OCI-LY7 (cell line): ENCODE measurements around the gene PDCD6IP. TPM values are rescaled to one million over a fixed set of nuclear protein-coding genes. Genes with fewer than 3 reads are reported as not detected.

ENCODE experiments used
- BruUV-seq: library from RNA; stranded (reverse); fragments of 400-500 nt; replicated peaks from 2 replicates; lab custom pipeline; 2021; lab: Mats Ljungman, UMichigan
- CTCF ChIA-PET: fragments of 300-600 bp; sonication (Branson Sonifier 250); formaldehyde crosslinking; loops from one replicate; lab custom pipeline; 2022; ENCODE audit warnings: antibody characterized with exemption; ENCODE audit not compliant: unreplicated experiment; lab: Charles Lee
- POLR2A ChIA-PET: fragments of 300-600 bp; sonication (Branson Sonifier 250); formaldehyde crosslinking; loops from one replicate; lab custom pipeline; 2022; ENCODE audit warnings: antibody characterized with exemption; lab: Charles Lee
- DNase-seq: peaks from one replicate; pipeline ENCODE4 v3.0.0-alpha.2; 2015; ENCODE audit warnings: low spot score
- H2AFZ ChIP-seq: fragments of 200-600 bp; sonication (generic), shearing (Covaris generic); 2 replicates; pipeline ENCODE4 v1.6.1; 2014; ENCODE audit warnings: mild to moderate bottlenecking, antibody characterized with exemption, low read length, moderate library complexity
- H3K27ac ChIP-seq: fragments of 200-600 bp; sonication (generic); 2 replicates; pipeline ENCODE4 v1.5.1; 2014; ENCODE audit warnings: mixed run types, low read depth, mild to moderate bottlenecking, moderate library complexity, low read length, inconsistent platforms; ENCODE audit not compliant: poor library complexity, severe bottlenecking
- H3K36me3 ChIP-seq: fragments of 200-600 bp; sonication (generic); 2 replicates; pipeline ENCODE4 v1.6.1; 2014; ENCODE audit warnings: mild to moderate bottlenecking, antibody characterized with exemption, low read length, moderate library complexity, mixed read lengths; ENCODE audit not compliant: insufficient read depth
- H3K4me1 ChIP-seq: fragments of 200-600 bp; sonication (generic); 2 replicates; pipeline ENCODE4 v1.5.1; 2014; ENCODE audit warnings: mild to moderate bottlenecking, low read length; ENCODE audit not compliant: insufficient read depth, poor library complexity, severe bottlenecking
- H3K4me2 ChIP-seq: fragments of 200-600 bp; sonication (generic); 2 replicates; pipeline ENCODE4 v1.6.1; 2014; ENCODE audit warnings: mild to moderate bottlenecking, low read length
- H3K4me3 ChIP-seq: fragments of 200-600 bp; sonication (generic); 2 replicates; pipeline ENCODE4 v1.5.1; 2014; ENCODE audit warnings: mild to moderate bottlenecking, low read depth, low read length; ENCODE audit not compliant: poor library complexity, severe bottlenecking
- H3K79me2 ChIP-seq: fragments of 200-600 bp; sonication (generic); 2 replicates; pipeline ENCODE4 v1.6.1; 2016; ENCODE audit warnings: low read depth, mild to moderate bottlenecking, low read length, moderate library complexity, mixed read lengths; ENCODE audit not compliant: insufficient read depth
- H3K9me2 ChIP-seq: fragments of 200-600 bp; sonication (generic); 2 replicates; pipeline ENCODE4 v1.6.1; 2016; ENCODE audit warnings: mild to moderate bottlenecking, low read length, mixed read lengths; ENCODE audit not compliant: insufficient read depth
- H3K9me3 ChIP-seq: fragments of 200-600 bp; sonication (generic); 2 replicates; pipeline ENCODE4 v1.6.1; 2014; ENCODE audit warnings: mild to moderate bottlenecking, mixed run types, low read length, mixed read lengths
- H4K20me1 ChIP-seq: fragments of 200-600 bp; sonication (generic); 2 replicates; pipeline ENCODE4 v1.6.1; 2014; ENCODE audit warnings: mild to moderate bottlenecking, antibody characterized with exemption, low read length, moderate library complexity, mixed read lengths; ENCODE audit not compliant: insufficient read depth
- EZH2phosphoT487 ChIP-seq: fragments of 200-600 bp; sonication (generic); IDR thresholded peaks from 2 replicates; pipeline ENCODE4 v1.6.1; 2018; ENCODE audit warnings: low read depth, borderline replicate concordance, mild to moderate bottlenecking, mixed run types, antibody characterized with exemption, low read length, moderate library complexity, mixed read lengths
- intact Hi-C: fragments of 100-400 bp; cut with micrococcal nuclease; formaldehyde crosslinking; loops from one replicate; pipeline ENCODE4 v1.10.0; 2022; ENCODE audit not compliant: unreplicated experiment
- total RNA-seq, 2 experiments: library from RNA; depleted of rRNA in 1 of 2; stranded (reverse); fragments of >200 nt in 1 of 2; shearing (Covaris generic) in 1 of 2; gene quantifications; 2 replicates each; pipeline ENCODE4 v1.2.3, GENCODE V29; 2014 to 2022
- TF ChIP-seq, protein P1 (sequence below): fragments of 200-600 bp; sonication (generic); conservative IDR thresholded peaks from 2 replicates; pipeline ENCODE4 v1.5.1; 2014; ENCODE audit warnings: mild to moderate bottlenecking, antibody characterized with exemption, low read length, moderate library complexity, mixed read lengths

The PDCD6IP gene
- total RNA-seq, 2 experiments from 2014 or later = 75.5 to 216 TPM

DNA sequence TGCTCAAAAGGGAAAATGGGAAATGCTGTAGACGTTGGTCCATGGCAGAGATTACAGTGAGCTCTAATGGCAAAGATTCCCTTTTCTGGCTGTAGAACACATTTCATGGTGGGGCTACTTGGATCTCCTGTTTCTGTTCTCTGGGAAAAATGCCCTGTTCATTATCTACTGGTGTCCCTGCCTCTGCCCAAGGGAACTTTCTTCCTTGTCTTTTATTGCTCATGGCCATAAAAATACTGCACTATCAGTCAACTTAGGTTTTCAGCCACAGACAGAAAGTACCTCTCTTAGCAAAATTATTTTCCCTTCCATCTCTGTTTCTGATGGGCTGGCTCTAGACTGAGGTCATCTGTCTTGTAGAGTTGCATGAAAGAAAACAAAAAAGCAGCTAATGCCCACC is 98.9 kb downstream of the PDCD6IP start:
- H3K9me3 ChIP-seq = no peaks in the 10 kb centered on the region
- no peak overlapping the region for H3K4me3 ChIP-seq
- H3K4me2 ChIP-seq = no peak overlapping the region
- no peaks in the 10 kb centered on the region for H4K20me1 ChIP-seq
- TF ChIP-seq EZH2phosphoT487 = no peak
- TF ChIP-seq, protein P1, sequence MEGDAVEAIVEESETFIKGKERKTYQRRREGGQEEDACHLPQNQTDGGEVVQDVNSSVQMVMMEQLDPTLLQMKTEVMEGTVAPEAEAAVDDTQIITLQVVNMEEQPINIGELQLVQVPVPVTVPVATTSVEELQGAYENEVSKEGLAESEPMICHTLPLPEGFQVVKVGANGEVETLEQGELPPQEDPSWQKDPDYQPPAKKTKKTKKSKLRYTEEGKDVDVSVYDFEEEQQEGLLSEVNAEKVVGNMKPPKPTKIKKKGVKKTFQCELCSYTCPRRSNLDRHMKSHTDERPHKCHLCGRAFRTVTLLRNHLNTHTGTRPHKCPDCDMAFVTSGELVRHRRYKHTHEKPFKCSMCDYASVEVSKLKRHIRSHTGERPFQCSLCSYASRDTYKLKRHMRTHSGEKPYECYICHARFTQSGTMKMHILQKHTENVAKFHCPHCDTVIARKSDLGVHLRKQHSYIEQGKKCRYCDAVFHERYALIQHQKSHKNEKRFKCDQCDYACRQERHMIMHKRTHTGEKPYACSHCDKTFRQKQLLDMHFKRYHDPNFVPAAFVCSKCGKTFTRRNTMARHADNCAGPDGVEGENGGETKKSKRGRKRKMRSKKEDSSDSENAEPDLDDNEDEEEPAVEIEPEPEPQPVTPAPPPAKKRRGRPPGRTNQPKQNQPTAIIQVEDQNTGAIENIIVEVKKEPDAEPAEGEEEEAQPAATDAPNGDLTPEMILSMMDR = no peak
- no peaks in the 10 kb centered on the region for H3K4me1 ChIP-seq
- no peak overlapping the region for H2AFZ ChIP-seq
- intact Hi-C loops = no loop called here
- no peaks in the 10 kb centered on the region for H3K79me2 ChIP-seq
- ChIA-PET POLR2A (no interaction called here), CTCF (no interaction called here)
- no peaks in the 10 kb centered on the region for H3K9me2 ChIP-seq
- no TSS peak for BruUV-seq
- no peaks in the 10 kb centered on the region for H3K36me3 ChIP-seq
- no peak overlapping the region for H3K27ac ChIP-seq
- DNase-seq = no peak

DNA sequence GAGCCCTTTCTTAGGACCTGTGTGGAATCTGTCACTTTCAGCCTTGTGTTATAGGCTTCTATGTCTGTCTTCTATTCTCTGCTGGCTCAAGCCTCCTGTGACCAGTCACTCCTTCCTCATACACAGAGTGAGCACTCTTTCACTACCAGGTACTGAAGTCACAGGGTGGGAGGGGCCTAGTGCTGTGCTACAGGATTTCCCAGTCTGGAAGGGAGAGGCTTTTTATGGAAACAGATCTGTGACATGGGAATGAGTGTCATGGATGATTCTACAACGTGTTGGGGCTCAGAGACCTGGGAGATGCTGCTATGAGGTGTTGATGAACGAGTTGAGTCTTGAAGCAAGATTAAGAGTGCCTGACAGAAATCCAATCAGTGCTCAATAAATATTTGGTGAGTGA is 100.5 kb downstream of the PDCD6IP start:
- Histone ChIP-seq H2AFZ (no peak overlapping the region), H3K79me2 (no peaks in the 10 kb centered on the region), H4K20me1 (no peaks in the 10 kb centered on the region), H3K4me1 (no peaks in the 10 kb centered on the region), H3K9me3 (no peaks in the 10 kb centered on the region), H3K9me2 (no peaks in the 10 kb centered on the region), H3K4me3 (no peak overlapping the region), H3K4me2 (no peak overlapping the region), H3K36me3 (no peaks in the 10 kb centered on the region), H3K27ac (no peak overlapping the region)
- ChIA-PET POLR2A (no interaction called here), CTCF (no interaction called here)
- BruUV-seq = no TSS peak
- no peak for TF ChIP-seq EZH2phosphoT487
- TF ChIP-seq, protein P1 = no peak
- DNase-seq = no peak
- intact Hi-C loops = no loop called here

DNA sequence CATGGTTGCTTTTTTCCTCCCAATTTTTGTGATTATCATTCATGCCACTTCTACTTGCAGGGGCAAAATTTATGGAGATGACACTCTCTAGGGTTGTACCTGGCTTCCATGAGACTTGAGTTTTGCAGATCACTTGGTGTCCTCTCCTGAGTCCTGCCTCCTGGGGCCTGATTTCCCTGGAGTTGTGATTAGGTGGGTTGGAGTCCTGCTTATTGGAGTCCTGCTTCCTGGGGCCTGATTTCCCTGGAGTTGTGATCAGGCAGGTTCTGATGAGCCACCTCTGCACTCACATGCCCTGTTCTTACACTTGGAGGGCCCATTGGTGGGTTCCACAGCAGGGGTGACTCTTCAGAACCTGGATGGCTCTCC is 102.0 kb downstream of the PDCD6IP start:
- Histone ChIP-seq H4K20me1 (no peaks in the 10 kb centered on the region), H3K27ac (no peak overlapping the region), H3K79me2 (no peaks in the 10 kb centered on the region), H3K9me2 (no peaks in the 10 kb centered on the region), H3K4me2 (no peak overlapping the region), H3K9me3 (no peaks in the 10 kb centered on the region), H2AFZ (no peak overlapping the region), H3K4me1 (no peaks in the 10 kb centered on the region), H3K4me3 (no peak overlapping the region), H3K36me3 (no peaks in the 10 kb centered on the region)
- intact Hi-C loops = no loop called here
- ChIA-PET POLR2A (no interaction called here), CTCF (no interaction called here)
- no peak for DNase-seq
- no peak for TF ChIP-seq EZH2phosphoT487
- TF ChIP-seq, protein P1 = no peak
- BruUV-seq = no TSS peak
